ENCODE results near the gene KHDC1.
"Not testable (repeated sequence)": the region's sequence is repeated elsewhere in the genome, so short reads cannot be mapped to it uniquely, and the experiment has no call there.

KHDC1 gene

GRCh38 chr6:73248192-73248903 is 14.6 kb downstream of the KHDC1 start:
- no peak for DNase-seq

- no peak for DNase-seq
Observed at GRCh38 chr6:73242001-73242400, 21.0 kb downstream of the KHDC1 start.

GRCh38 chr6:73240730-73241129 is 22.3 kb downstream of the KHDC1 start:
- no peak for DNase-seq

GRCh38 chr6:73236144-73236750 is 26.7 kb downstream of the KHDC1 start:
- no peak for DNase-seq

GRCh38 chr6:73234733-73235132 is 28.3 kb downstream of the KHDC1 start:
- no peak for DNase-seq

- not testable (repeated sequence) for DNase-seq
Observed at GRCh38 chr6:73233971-73234370, 29.0 kb downstream of the KHDC1 start.

- no peak for DNase-seq
Observed at GRCh38 chr6:73233048-73233447, 29.9 kb downstream of the KHDC1 start.

- no peak for DNase-seq
Observed at GRCh38 chr6:73231986-73232391, 31.0 kb downstream of the KHDC1 start.

GRCh38 chr6:73227606-73228255 is 35.3 kb downstream of the KHDC1 start:
- no peak for DNase-seq

- DNase-seq: no peak
Observed at GRCh38 chr6:73225396-73225795, 37.6 kb downstream of the KHDC1 start, which contains the start of gene KHDC1L. TSS of gene KHDC1L (minus strand) at chr6:73225496. CDS start at chr6:73225408, 88 bp downstream.

- DNase-seq: no peak
Observed at GRCh38 chr6:73216859-73217258, 46.1 kb downstream of the KHDC1 start.

- DNase-seq: no peak
Observed at GRCh38 chr6:73209117-73209516, 53.9 kb downstream of the KHDC1 start.

GRCh38 chr6:73207221-73207837 is 55.7 kb downstream of the KHDC1 start:
- no peak for DNase-seq

GRCh38 chr6:73204252-73204651 is 58.7 kb downstream of the KHDC1 start:
- no peak for DNase-seq

GRCh38 chr6:73203098-73203497 is 59.9 kb downstream of the KHDC1 start:
- no peak for DNase-seq

GRCh38 chr6:73200735-73201134 is 62.3 kb downstream of the KHDC1 start:
- DNase-seq: no peak

- DNase-seq: no peak
Observed at GRCh38 chr6:73200247-73200646, 62.7 kb downstream of the KHDC1 start.

GRCh38 chr6:73194744-73195143 is 68.3 kb downstream of the KHDC1 start:
- DNase-seq: no peak

- not testable (repeated sequence) for DNase-seq
Observed at GRCh38 chr6:73193302-73193701, 69.7 kb downstream of the KHDC1 start.
